Caco-2 (cell line): ENCODE measurements around the gene EPHB6. TPM values are rescaled to one million over a fixed set of nuclear protein-coding genes. Genes with fewer than 3 reads are reported as not detected.

Source experiments
- BruUV-seq: library from RNA; stranded (reverse); fragments of 400-500 nt; replicated peaks from 2 replicates; lab custom pipeline; 2021; lab: Mats Ljungman, UMichigan
- CTCF ChIA-PET: fragments of 300-600 bp; sonication (Branson Sonifier 250); formaldehyde crosslinking; loops from one replicate; lab custom pipeline; 2022; ENCODE audit warnings: antibody characterized with exemption; lab: Charles Lee
- POLR2A ChIA-PET: fragments of 300-600 bp; sonication (Branson Sonifier 250); formaldehyde crosslinking; loops from one replicate; lab custom pipeline; 2022; ENCODE audit warnings: antibody characterized with exemption; lab: Charles Lee
- DNase-seq, 2 experiments: peaks; one replicate each; pipeline versions ENCODE4 v3.0.0 to v3.0.0-alpha.2; 2020 to 2022
- H3K27me3 ChIP-seq: replicated peaks from 2 replicates; pipeline ENCODE4 v1.6.0; 2011; ENCODE audit warnings: low read length; ENCODE audit not compliant: control insufficient read depth, insufficient read depth
- H3K36me3 ChIP-seq: 2 replicates; pipeline ENCODE4 v1.5.1; 2011; ENCODE audit warnings: low read length; ENCODE audit not compliant: control insufficient read depth, insufficient read depth
- H3K4me1 ChIP-seq: fragments of 250-450 bp; sonication (Bioruptor Pico); 2 replicates; pipeline ENCODE4 v1.5.1; 2020; ENCODE audit warnings: mild to moderate bottlenecking
- H3K4me3 ChIP-seq: 2 replicates; pipeline ENCODE4 v1.5.1; 2011; ENCODE audit warnings: low read depth, mild to moderate bottlenecking, control low read depth, low read length
- H3K9me3 ChIP-seq: fragments of 250-450 bp; sonication (Bioruptor Pico); 2 replicates; pipeline ENCODE4 v1.5.1; 2020; ENCODE audit warnings: mild to moderate bottlenecking, moderate library complexity
- H3K27ac Mint-ChIP-seq: one replicate; pipeline ENCODE4 v1.8.0; 2022; ENCODE audit warnings: mixed read lengths; ENCODE audit not compliant: unreplicated experiment
- H3K27me3 Mint-ChIP-seq: one replicate; pipeline ENCODE4 v1.8.0; 2022; ENCODE audit warnings: mixed read lengths; ENCODE audit not compliant: insufficient read depth, unreplicated experiment
- H3K36me3 Mint-ChIP-seq: one replicate; pipeline ENCODE4 v1.8.0; 2022; ENCODE audit warnings: mild to moderate bottlenecking, mixed read lengths; ENCODE audit not compliant: insufficient read depth, unreplicated experiment
- H3K4me1 Mint-ChIP-seq: one replicate; pipeline ENCODE4 v1.8.0; 2022; ENCODE audit warnings: low read depth, mixed read lengths; ENCODE audit not compliant: unreplicated experiment
- H3K4me3 Mint-ChIP-seq: one replicate; pipeline ENCODE4 v1.8.0; 2022; ENCODE audit warnings: mild to moderate bottlenecking, moderate library complexity, mixed read lengths; ENCODE audit not compliant: unreplicated experiment
- H3K9me3 Mint-ChIP-seq: one replicate; pipeline ENCODE4 v1.8.0; 2022; ENCODE audit warnings: mixed read lengths; ENCODE audit not compliant: unreplicated experiment
- CTCF ChIP-seq, 2 experiments: fragments of 200-600 bp in 1 of 2; IDR thresholded peaks; 1 replicate in 1 of 2; 2 replicates in 1 of 2; pipeline versions ENCODE4 v1.5.1 to v1.8.0; 2011 to 2022; ENCODE audit warnings: antibody characterized with exemption in 1 of 2, control low read depth in 1 of 2, inconsistent platforms in 1 of 2, low read depth in 1 of 2, low read length in 1 of 2, mild to moderate bottlenecking in 1 of 2, moderate library complexity in 1 of 2; ENCODE audit not compliant: insufficient read depth in 1 of 2, severe bottlenecking in 1 of 2, unreplicated experiment in 1 of 2
- intact Hi-C: fragments of 100-400 bp; cut with micrococcal nuclease; formaldehyde crosslinking; loops from one replicate; pipeline ENCODE4 v1.10.0; 2022; ENCODE audit not compliant: unreplicated experiment
- total RNA-seq: library from RNA; stranded (reverse); gene quantifications from 2 replicates; pipeline ENCODE4 v1.2.3, GENCODE V29; 2022

EPHB6 gene
- total RNA-seq, 1 experiment from 2014 or later, result 2.7 TPM

DNA sequence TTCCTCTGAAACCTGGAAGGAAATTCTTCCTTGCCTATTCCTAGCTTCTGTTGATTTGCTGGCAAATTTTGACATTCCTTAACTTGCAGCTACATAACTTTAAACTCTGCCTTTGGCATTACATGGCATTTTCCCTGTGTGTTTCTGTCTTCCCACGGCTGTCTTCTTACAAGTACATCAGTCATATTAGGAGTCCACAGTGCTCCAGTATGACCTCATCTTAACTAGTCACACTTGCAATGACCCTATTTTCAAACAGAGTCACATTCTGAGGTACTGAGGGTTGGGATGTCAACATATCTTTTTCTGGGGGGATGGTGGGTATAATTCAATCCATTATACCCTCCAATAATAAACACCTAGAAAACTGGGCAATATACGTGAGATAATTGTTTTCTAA, 37.4 kb upstream of the EPHB6 start:
- Mint-ChIP-seq H3K27ac (no peak overlapping the region), H3K4me3 (no peak overlapping the region), H3K36me3 (no peaks in the 10 kb centered on the region), H3K4me1 (peaks cover 13% of the 10 kb centered on the region), H3K27me3 (peaks cover 11% of the 10 kb centered on the region), H3K9me3 (peaks cover 35% of the 10 kb centered on the region)
- CTCF ChIA-PET, result interaction anchor here (1.8 kb wide), 1 partner anchor 34 kb away, joined by 4 read pairs; no protein-coding TSS in a partner anchor
- H3K4me1 ChIP-seq, result peaks cover 23% of the 10 kb centered on the region
- no peak for TF ChIP-seq CTCF (IDR thresholded peaks at IDR 0.05; ENCODE audit: insufficient read depth in 1 of 2, low read depth in 1 of 2, low read length in 1 of 2, severe bottlenecking in 1 of 2, unreplicated experiment in 1 of 2)
- no peak overlapping the region for H3K4me3 ChIP-seq
- POLR2A ChIA-PET, result no interaction called here
- intact Hi-C loops, result no loop called here
- DNase-seq, result no peak
- no peaks in the 10 kb centered on the region for H3K27me3 ChIP-seq
- no peaks in the 10 kb centered on the region for H3K36me3 ChIP-seq
- BruUV-seq, result no TSS peak
- 0 out of 2 replicates have a peak, but pooled peaks cover 4% of the 10 kb centered on the region for H3K9me3 ChIP-seq

GRCh38 chr7:142819530-142819929, 35.3 kb upstream of the EPHB6 start:
- intact Hi-C loops, result no loop called here
- Histone ChIP-seq H3K9me3 (peaks cover 11% of the 10 kb centered on the region; the same call in 1 of the 2 replicates), H3K27me3 (no peaks in the 10 kb centered on the region), H3K36me3 (no peaks in the 10 kb centered on the region), H3K4me3 (no peak overlapping the region), H3K4me1 (peaks cover 6% of the 10 kb centered on the region)
- H3K4me3 Mint-ChIP-seq, result no peak overlapping the region
- DNase-seq, result no peak
- CTCF ChIA-PET, result interaction anchor here (0.7 kb wide), 1 partner anchor 20 kb away, joined by 3 read pairs; no protein-coding TSS in a partner anchor
- no TSS peak for BruUV-seq
- no peaks in the 10 kb centered on the region for H3K4me1 Mint-ChIP-seq
- POLR2A ChIA-PET, result no interaction called here
- H3K9me3 Mint-ChIP-seq, result peaks cover 37% of the 10 kb centered on the region
- H3K27me3 Mint-ChIP-seq, result peaks cover 11% of the 10 kb centered on the region
- H3K36me3 Mint-ChIP-seq, result no peaks in the 10 kb centered on the region
- H3K27ac Mint-ChIP-seq, result no peak overlapping the region
- TF ChIP-seq CTCF (IDR thresholded peaks at IDR 0.05; ENCODE audit: insufficient read depth in 1 of 2, low read depth in 1 of 2, low read length in 1 of 2, severe bottlenecking in 1 of 2, unreplicated experiment in 1 of 2), result no peak

GRCh38 chr7:142822714-142823113, 32.2 kb upstream of the EPHB6 start:
- Mint-ChIP-seq H3K9me3 (peaks cover 46% of the 10 kb centered on the region), H3K27me3 (peaks cover 14% of the 10 kb centered on the region), H3K27ac (no peak overlapping the region), H3K4me3 (no peak overlapping the region), H3K36me3 (no peaks in the 10 kb centered on the region), H3K4me1 (no peaks in the 10 kb centered on the region)
- Histone ChIP-seq H3K27me3 (no peaks in the 10 kb centered on the region), H3K36me3 (no peaks in the 10 kb centered on the region), H3K9me3 (peaks cover 21% of the 10 kb centered on the region), H3K4me3 (no peak overlapping the region), H3K4me1 (no peaks in the 10 kb centered on the region)
- BruUV-seq, result no TSS peak
- TF ChIP-seq CTCF (IDR thresholded peaks at IDR 0.05; ENCODE audit: insufficient read depth in 1 of 2, low read depth in 1 of 2, low read length in 1 of 2, severe bottlenecking in 1 of 2, unreplicated experiment in 1 of 2), result no peak
- intact Hi-C loops, result no loop called here
- DNase-seq, result no peak
- ChIA-PET POLR2A (no interaction called here), CTCF (no interaction called here)
